CD4-positive, alpha-beta T cell treated with Interleukin-17A for 4 hours (primary cell): ENCODE data around the gene FOXP1.
"Not testable (repeated sequence)": the region's sequence is repeated elsewhere in the genome, so short reads cannot be mapped to it uniquely, and the experiment has no call there.

Experiments
- DNase-seq: peaks from one replicate; pipeline ENCODE4 v3.0.0-alpha.2; 2020; ENCODE audit warnings: mixed read lengths

FOXP1 gene

DNA sequence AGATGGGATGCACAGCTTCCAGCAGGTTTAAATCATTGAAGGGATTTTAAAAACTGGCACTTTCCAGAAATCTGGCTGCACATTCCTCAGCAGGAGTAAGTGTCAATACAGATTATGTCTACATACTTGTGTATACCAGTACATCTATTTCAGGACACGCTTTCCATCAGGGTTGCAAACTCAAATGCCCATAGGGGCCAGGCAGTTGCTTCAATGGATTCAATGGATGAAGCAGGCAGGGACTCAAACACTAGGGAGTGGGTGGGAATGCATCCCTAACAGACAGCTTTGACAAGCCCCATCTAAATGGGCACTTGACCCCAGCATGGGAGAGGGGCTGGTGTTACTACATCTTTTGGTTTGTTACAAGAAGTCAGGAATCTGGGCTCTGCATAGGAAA is 136.8 kb downstream of the FOXP1 start:
- no peak for DNase-seq

DNA sequence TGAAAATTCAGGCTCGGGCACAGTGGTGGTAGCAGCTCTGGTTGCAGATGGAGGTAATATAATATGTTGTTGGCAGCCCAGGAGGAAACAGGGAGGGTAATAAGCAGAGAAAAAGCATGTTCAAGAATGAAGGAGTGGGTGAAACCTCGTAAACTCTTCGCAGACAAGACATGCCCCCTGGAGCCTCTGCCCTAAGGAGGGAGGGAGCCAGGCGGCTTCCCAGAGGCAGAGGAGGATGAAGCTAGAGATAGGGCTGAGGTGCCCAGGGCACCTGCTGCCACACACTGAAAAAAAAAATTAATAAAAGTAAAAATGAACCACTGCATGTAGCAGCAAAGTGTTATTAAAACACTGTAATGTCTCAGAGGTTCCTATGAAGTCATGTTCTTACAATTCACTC is 137.3 kb downstream of the FOXP1 start:
- DNase-seq: no peak

DNA sequence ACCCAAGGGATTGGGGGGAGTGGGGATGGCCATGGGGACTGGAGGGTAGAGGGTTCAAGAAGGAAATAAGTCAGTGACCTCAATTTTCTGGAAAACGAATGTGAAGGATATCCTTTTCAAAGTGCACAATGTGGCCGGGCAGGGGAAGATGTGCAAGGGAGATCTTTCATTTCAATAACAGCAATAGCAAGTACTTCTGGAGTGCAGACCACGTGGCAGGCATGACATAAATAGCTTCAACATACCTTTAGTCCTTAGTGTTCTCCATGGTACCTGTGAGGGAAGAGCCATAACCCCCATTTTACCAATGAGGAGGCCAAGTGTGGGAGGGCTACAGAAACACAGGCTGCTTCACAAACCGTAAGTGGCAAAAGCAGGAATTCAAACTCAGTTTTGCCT is 138.7 kb downstream of the FOXP1 start:
- no peak for DNase-seq

DNA sequence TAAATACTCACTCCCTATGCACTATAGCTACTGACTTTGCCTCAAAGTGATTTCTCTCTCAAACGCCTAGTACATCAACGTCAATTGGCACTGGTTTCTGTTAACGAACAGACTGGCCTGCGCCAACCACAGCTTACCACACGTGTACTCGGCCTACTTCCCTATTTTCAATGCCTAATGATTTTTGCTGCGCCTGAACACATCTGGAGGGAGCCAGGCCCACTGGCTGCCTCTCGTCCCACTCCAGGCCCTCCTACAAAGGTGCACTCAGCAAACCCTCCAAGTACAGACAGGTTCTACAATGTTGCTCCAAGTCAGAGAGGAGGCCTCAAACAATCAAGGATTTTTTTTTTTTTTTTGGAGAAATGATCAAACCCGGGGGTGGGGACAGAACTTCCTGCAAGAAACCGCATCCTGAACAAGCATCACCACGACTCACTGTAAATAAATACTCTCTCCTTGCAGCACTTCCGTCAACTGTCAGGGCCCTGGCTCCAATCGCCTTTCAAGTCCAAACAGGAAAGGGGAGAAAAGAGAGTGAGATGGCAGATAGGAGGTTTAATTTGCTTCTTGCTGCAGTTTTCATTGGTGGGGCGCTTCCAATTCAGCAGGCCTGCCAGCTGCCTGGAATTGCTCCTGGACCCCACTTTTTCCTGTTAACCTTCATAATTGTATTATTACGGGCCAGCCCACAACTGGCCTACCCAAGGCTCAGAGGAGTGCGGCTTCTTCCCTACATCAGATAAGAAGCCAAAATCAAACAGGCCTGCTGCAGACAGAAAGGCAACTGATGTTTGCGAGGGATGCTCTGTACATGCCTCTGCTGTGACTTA is 139.3 kb downstream of the FOXP1 start:
- peak; percentile 83 for DNase-seq

- DNase-seq: no peak
Measured at GRCh38 chr3:71443332-71443731, 140.2 kb downstream of the FOXP1 start.

- peak; percentile 29 for DNase-seq
Measured at GRCh38 chr3:71442652-71443042, 140.9 kb downstream of the FOXP1 start.

DNA sequence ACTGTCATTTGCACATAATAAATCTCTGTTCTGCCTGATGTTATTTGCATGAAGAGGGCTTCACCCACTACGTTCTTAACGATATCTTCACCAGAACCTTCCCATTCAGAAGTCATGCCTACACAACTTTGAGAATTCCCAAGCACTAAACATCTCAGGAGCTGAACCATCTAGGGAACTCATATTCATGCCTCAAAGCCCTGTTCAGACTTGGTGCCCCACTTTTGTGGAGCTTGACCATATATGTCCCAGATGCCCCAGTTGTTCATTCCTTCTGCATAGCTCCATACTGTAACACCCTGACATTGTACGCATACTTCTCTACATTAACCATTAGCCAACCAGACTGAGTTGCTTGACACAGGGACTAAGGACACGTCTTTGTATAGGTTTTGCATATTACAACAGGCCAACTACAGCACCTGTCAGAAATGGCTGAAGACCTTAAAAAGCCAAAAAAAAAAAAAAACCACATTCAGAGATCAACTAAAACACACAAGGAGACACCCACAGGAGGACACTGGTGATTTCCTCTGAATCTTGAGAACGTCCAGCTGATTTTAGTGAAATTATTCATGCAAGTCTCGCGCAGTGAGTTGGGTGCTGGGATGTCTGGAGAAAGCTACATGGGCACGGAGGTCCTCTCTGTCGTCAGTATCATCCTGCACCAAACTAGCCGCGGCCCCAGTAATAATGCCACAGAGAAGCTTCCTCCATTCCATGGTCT is 141.4 kb downstream of the FOXP1 start:
- peak; percentile 31 for DNase-seq

- DNase-seq: peak; percentile 45
Measured at GRCh38 chr3:71441217-71441924, 142.2 kb downstream of the FOXP1 start.

- DNase-seq: peak; percentile 53
Measured at GRCh38 chr3:71438904-71439303, 144.6 kb downstream of the FOXP1 start.

DNA sequence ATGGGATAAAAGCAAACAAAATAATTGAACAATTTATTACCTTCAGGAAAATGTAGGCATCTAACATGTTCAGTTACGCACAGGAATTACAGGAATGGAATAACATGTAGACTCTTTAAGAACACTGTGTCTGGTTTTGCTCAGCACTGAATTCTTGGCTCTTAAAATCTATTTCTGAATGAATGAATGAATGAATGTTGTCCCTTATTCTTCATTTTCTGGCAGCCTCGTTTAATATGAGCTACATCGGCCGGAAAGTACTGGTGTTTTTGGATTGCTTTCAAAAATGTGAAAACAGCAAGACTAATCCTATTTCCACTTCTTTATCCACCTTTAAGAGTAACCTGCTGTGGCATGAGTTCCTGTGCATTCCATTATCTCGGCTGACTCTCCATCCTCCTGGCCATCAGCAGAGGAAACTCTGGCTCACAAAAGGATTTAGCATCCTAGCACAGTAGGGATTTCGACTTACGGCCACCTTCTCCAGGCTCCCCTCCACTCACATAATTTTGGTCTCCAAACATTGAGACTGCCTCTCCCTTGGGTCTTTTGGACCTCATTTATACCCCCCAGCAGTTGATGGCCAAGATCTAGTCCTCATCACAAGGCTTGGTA is 145.3 kb downstream of the FOXP1 start:
- no peak for DNase-seq

DNA sequence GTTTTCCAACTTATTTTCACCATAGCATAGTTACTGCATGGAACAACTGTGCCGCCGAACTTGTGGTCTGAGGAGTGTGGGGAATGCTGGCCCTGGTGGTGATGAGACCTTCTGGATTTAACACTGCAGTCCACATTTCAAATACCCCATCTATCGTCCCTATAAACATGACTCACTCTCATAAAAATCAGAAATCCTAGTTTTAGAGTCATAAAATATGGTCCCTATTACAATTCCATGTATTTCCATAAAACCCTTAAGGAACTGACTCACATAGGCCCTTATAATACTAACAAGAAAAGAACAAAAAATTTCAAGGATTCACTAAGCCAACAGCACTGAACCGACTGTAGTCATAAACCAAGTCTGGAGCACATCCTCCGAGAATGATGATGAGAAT is 147.2 kb downstream of the FOXP1 start:
- DNase-seq: no peak

DNA sequence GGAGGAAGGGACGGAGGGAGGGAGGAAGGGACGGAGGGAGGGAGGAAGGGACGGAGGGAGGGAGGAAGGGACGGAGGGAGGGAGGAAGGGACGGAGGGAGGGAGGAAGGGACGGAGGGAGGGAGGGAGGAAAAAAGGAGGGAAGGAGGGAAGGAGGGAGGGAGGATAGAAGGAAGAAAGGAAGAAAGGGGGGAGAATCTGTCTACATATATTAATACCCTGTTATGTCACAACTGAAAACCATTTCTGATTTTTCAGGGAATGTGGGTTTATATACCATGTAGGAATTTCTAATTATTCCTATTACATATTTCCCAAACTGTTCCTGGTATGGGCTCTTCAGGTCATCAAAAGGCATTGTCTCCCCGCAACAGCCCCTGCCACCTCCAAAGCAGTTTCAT is 147.7 kb downstream of the FOXP1 start:
- not testable (repeated sequence) for DNase-seq

- no peak for DNase-seq
Measured at GRCh38 chr3:71433631-71434030, 149.9 kb downstream of the FOXP1 start.

GRCh38 chr3:71432044-71432975 is 151.2 kb downstream of the FOXP1 start:
- peak; percentile 31 for DNase-seq

- DNase-seq: peak; percentile 59
Measured at GRCh38 chr3:71430941-71431552, 152.5 kb downstream of the FOXP1 start.

DNA sequence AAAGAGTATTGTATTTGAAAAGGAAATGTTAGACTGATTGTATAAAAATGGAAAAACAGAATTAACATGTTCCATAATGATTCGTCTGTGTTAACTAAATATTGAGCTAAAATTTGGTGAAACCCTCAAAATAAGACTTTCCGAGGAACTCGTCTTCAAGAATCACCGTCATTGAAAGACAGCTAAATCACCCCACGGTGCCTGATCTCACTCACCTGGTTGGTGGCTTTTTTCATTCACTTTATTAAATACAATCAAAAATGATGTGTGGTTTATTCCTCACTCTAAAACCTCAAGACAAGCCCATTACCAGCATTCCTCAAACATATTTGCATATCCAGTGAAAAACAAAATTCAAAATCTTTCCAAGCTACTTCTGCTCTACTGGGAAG is 153.9 kb downstream of the FOXP1 start:
- no peak for DNase-seq

DNA sequence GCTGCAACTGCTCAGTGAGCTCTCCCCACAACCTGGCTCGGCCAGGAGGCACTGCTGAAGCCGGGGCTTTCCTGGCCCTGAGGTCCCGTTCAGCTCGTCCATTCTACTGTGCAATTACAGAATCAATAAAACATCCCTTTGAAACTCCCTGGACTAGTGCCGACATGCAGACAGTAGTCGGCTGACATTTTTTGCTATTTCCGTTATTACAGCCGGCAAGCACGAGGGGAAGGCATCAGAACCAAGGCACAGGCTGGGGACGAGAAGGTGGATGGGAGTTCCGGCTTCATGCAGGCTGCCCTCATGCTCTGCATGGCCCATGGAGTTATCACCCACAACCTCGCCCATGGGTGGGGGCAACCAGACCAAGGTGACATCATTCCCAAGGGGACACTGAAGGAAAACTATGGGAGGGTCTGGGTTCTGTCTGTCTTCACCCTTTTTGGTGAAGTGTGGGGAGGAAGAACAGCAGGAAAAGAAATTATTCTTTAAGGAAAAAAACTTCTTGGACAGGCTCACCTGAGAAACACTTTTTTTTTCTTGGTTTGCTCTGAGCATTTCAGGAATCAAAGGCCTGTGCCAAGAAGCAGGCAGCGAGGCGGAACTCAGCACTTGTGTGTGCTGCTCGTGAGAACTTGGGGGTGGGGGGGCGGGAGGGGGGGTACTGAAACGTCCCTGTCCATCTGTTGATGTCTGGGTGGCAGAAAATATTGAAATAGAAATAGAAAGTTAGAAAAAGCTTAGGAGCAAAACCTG is 154.5 kb downstream of the FOXP1 start:
- DNase-seq: peak; percentile 57

DNA sequence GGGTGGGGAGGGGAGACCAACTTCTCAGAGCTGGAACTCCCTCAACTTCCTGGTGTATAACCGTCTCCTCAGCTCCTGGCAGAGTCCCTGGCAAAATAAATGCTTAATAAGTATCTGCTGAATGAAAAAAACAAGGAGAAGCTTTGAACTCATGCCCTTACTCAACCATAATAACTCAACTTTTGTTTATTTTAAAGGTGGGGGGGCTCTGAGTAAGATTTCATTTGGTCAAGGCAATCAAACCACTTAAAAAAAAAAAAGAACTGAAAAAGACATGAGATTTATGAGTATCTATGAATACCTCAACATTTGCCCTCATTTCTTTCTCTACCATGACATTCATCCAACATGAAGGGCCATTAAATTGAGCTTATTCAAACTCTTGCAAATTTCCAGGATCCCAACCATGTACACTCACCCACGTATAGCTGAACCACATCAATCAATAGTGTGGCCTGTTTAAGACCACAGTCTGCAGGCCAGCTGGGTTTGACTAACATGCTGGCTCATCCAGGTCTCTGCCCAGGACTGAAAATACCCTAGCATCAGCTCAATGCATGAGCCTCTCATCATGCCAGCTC is 157.9 kb downstream of the FOXP1 start:
- DNase-seq: peak; percentile 30

- DNase-seq: peak; percentile 43
Measured at GRCh38 chr3:71423151-71423906, 160.2 kb downstream of the FOXP1 start.
